CD4-positive, alpha-beta T cell treated with Interleukin-21 for 1 hour (primary cell): ENCODE measurements around the gene TUBG2.
"Not testable (repeated sequence)": the region's sequence is repeated elsewhere in the genome, so short reads cannot be mapped to it uniquely, and the experiment has no call there.

Source experiments
- DNase-seq: peaks from one replicate; pipeline ENCODE4 v3.0.0-alpha.2; 2020

Gene TUBG2

GRCh38 chr17:42655528-42655927 lies 3.6 kb upstream of the TUBG2 start:
- DNase-seq = no peak

DNA sequence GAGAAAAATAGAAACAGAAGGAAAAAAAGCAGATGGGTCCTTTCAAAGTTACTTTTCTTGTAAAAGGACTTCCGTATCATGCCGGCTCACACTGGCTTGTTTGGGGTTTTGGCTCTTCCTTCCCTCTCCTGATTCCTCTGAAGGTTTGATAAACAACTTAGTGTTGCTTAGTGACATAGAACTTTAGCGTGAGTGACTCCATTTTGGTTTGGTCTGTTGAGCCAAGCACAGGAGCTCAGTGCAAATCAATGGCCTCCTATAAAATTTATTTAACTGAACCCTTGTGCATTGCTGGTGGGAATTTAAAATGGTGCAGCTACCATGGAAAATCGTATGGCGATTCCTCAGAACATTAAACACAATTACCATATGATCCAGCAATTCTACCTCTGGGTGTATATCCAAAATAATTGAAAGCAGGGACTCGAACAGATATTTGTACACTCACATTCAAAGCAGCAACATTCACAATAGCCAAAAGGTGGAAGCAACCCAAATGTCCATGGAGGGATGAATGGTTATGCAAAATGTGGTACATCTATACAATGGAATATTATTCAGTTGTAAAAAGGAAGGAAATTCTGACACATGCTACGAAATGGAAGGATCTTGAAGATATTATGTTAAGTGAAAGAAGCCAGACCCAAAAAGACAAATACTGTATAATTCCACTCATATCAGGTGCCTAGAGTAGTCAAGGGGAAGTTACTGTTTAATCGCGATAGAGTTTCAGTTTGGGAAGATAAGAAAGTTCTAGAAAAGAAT lies 1.1 kb upstream of the TUBG2 start:
- no peak for DNase-seq

- DNase-seq = not testable (repeated sequence)
These were observed 819 bp downstream of the TUBG2 start for GRCh38 chr17:42659932-42660274.

- no peak for DNase-seq
These were observed 1.7 kb downstream of the TUBG2 start for GRCh38 chr17:42660692-42661345.

DNA sequence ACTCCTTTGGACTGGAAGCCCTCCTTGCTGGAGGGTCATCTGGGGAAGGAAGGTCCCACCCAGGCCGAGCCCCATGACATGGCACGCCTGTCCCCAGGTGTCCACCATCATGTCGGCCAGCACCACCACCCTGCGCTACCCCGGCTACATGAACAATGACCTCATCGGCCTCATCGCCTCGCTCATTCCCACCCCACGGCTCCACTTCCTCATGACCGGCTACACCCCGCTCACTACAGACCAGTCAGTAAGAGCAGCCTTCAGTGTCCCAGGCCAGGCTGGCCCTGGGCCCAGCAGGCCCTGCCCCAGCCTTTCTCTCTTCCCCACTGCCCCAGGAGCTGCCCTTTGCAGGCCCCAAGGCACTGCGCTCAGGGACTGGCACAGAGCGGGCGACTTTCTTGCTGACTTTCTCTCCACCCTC lies 6.5 kb downstream of the TUBG2 start:
- no peak for DNase-seq

- not testable (repeated sequence) for DNase-seq
These were observed 7.0 kb downstream of the TUBG2 start for GRCh38 chr17:42666126-42666525.

GRCh38 chr17:42667088-42667951 lies 8.2 kb downstream of the TUBG2 start:
- no peak for DNase-seq

DNA sequence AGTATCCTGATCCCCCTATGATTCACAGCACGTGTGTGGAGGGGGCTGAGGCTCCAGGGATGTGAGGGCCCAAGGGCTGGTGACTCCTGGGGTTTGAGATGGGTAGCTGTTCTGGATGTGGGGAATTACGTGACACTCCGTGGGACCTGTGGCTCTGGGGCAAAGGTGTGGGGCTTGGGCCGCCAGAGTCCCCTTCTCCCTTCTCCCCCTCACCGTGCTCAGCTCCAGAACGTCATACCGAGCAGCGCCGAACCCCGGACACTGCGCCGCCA lies 10.6 kb downstream of the TUBG2 start:
- DNase-seq = no peak

GRCh38 chr17:42669977-42670788 lies 11.1 kb downstream of the TUBG2 start:
- peak; percentile 54 for DNase-seq

GRCh38 chr17:42670789-42671657 lies 11.9 kb downstream of the TUBG2 start:
- no peak for DNase-seq

- DNase-seq = no peak
These were observed 13.0 kb downstream of the TUBG2 start for GRCh38 chr17:42672038-42672437.

DNA sequence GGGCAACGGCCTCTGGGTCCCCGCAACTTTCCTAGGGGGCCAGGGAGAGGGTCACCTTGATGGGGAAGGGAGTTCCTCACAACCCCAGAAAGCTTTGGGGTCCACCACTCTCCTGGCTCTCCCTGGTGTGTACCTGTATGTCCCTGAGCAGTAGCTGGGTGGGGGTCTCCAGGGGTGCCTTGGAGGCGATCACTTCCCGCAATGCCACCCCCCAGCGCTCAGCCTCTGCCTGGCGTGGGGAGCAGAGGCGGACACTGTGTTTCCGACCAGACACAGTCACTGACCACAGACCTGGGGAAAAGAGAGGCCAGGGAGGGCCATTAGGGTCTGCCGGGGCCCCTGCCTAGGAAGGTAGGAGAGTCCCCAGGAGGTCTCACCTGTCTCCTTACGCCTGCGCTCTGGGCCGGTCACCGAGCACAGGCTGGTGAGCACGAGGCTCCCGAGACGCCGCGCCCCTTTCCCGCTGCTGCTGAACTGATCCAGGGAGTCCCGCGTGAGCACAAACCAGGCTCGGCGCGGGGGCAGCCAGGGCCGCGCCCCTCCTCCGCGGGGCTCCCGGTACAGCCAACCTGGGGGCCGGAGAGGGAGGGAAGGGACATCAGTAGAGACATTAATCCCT lies 14.3 kb downstream of the TUBG2 start:
- no peak for DNase-seq

- DNase-seq = peak; percentile 45
These were observed 15.0 kb downstream of the TUBG2 start for GRCh38 chr17:42673885-42674754.

- DNase-seq = no peak
These were observed 15.8 kb downstream of the TUBG2 start for GRCh38 chr17:42674755-42675347.

GRCh38 chr17:42675348-42675964 lies 16.4 kb downstream of the TUBG2 start:
- no peak for DNase-seq

- DNase-seq = peak; percentile 14
These were observed 16.9 kb downstream of the TUBG2 start for GRCh38 chr17:42675965-42676423.

DNA sequence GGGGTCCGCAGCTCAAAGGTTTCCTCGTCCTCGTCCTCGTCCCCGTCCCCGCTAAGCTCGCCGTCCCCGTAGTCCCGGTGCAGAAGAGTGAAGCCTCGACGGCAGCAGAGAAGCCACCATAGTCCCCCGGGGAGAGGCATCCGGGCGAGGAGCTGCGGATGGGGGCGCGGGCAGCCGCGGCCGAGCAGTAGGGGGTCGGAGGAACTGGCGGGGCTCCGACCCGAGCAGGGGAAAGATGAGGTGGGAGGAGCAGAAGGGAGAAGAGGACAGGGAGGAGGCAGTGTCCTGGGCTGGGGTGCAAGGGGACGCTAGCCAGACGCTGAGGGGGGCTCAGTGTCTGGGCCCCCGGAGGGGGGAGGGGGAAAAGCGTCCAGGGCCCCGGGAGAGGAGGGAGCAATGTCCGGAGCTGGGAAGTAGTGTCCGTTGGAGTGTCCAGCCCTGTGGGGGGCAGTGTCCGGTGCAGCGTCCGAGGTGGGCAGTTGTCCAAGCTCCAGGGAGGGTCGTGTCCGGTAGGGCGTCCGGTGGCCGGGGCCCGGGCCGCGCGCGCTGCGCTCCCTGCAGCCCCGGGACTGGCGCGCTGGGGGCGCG lies 17.4 kb downstream of the TUBG2 start, which contains the start of gene PLEKHH3:
Gene PLEKHH3, minus strand, starts transcription at position 571 of the 588 bp plus-strand sequence. Its CDS starts 431 bp downstream, at position 140.
- no peak for DNase-seq

DNA sequence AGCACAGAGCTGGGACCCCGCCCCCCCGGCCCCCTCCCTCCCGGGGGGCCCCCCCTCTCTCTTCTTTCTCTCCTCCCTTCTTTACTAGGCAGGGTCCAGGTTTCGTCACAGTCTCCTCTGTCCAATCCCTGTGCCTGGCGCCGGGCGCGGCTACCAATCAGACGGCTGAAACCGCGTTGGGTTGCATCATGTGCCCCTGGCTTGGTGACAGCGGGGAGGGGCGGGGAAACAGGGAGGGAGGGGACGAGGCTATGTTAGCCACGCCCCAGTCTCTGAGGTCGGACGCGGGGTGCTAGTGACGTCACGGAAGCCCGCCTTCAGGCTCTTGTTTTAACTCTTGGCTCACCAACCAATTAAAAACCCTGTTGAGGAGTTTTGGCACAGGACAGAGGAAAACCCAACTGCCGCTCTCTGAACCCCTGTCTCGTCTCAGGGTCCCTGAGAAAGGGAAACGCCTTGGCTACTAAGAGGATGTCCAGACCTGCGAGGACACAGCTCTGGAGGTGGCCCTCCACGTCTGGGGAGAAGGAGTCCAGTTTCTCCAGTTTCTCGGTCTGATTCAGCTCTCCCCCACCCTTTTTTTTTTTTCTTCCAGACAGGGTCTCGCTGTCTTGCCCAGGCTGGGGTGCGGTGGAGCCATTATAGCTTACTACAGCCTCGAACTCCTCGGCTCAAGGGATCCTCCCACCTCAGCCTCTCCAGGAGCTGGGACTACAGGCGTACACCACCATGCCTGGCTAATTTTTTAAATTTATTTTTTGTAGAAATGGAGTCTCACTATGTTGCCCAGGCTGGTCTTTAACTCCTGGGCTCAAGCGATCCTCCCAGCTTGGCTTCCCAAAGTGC lies 18.2 kb downstream of the TUBG2 start:
- DNase-seq = peak; percentile 99
